Measurements from ENCODE around the gene GSPT1. TPM values are rescaled to one million over a fixed set of nuclear protein-coding genes. Genes with fewer than 3 reads are reported as not detected.

Gene GSPT1
- total RNA-seq, 1 experiment from 2014 or later, result 161 TPM

- DNase-seq (ENCODE audit: low spot score), result peak; percentile 54
Observed at GRCh38 chr16:11913425-11914079, 2.2 kb downstream of the GSPT1 start.

DNA sequence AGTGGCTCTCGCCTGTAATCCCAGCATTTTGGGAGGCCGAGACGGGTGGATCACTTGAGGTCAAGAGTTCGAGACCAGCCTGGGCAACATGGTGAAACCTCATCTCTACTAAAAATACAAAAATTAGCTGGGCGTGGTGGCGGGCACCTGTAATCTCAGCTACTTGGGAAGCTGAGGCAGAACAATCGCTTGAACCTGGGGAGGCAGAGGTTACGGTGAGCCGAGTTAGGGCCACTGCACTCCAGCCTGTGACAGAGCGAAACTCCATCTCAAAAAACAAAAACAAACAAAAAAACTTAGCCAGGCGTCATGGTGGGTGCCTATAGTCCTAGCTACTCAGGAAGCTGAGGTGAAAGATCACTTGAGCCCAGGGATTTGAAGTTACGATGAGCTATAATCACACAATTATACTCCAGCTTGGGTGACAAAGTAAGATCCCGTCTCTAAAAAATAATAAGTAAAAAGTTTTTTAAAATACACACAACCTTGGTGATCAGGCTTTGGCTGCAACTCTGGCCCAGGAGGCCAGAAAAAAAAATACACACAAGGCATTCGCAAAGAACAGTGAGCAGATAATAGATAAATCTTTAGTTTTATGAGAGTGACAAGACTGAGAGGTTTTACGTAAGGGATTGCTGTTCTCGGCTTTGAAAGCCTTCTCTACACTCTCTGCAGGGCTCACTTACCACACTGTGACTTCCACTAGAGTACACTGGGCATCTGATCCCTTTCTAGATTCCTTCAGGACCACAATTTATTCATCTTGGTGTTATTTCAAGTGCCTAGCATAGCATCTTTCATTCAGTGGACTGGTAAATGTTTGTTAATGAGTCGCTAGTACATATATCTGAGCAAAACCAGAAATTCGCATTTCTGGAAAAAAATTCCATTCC lies 5.9 kb downstream of the GSPT1 start:
- DNase-seq (ENCODE audit: low spot score), result no peak

DNA sequence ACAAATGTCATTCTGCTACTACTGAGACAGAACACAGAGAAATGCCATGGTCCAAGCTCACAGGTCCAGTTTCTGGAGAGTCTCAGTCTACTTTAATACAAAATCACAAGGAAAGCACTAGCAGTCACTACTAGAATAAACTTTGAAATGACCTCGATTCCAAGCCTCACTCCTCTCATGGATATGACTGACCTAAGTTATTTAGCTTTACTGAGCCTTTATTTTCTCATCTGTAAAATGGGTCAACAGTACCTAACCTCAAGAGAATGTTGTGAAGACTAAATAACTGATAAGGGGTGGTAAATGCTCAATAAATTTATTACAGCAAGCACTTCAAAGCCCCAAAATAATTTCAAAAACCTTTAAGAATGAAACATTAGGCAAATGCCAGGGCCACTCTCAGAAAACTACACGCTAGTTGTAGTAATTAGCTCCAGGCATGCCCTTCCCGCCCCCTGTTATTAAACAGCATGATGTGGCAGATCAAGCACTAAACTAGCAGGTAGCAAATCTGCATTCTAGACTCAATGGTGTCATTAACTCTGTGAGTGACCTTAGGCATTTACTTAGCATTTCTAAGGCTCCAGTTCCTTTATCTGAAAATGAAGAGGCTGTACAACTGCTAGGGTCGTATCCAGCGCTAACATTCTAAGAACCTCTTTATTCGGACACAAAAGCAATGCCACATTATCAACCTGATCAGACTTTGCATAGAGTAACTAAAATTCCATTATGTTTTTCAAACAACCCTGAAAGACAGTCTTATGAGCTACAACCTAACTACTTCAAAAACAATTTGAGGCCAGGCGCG lies 8.4 kb downstream of the GSPT1 start:
- DNase-seq (ENCODE audit: low spot score), result no peak

- no peak for DNase-seq (ENCODE audit: low spot score)
Observed at GRCh38 chr16:11903906-11904305, 11.8 kb downstream of the GSPT1 start.

- DNase-seq (ENCODE audit: low spot score), result peak; percentile 37
Observed at GRCh38 chr16:11901091-11901490, 14.7 kb downstream of the GSPT1 start.

- peak; percentile 68 for DNase-seq (ENCODE audit: low spot score)
Observed at GRCh38 chr16:11896486-11897176, 19.1 kb downstream of the GSPT1 start.

DNA sequence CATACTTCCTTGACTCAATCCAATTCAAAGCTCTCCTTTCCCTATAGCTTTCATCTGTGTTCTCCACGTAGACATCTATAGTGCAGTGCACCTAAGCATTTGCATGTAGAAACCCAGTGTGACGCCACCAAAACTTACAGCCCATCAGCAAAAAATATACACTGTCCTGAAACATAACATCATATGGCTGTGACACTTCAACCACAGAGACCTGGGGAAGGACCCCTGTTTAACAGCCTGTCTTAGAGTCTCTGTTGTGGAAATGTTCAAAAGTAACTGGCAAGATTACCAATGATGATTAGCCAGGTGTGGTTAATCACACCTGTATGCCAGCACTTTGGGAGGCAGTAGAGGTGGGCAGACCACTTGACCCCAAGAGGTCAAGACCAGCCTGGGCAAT lies 22.2 kb downstream of the GSPT1 start:
- DNase-seq (ENCODE audit: low spot score), result no peak

GRCh38 chr16:11892761-11893160 lies 23.0 kb downstream of the GSPT1 start:
- DNase-seq (ENCODE audit: low spot score), result no peak

DNA sequence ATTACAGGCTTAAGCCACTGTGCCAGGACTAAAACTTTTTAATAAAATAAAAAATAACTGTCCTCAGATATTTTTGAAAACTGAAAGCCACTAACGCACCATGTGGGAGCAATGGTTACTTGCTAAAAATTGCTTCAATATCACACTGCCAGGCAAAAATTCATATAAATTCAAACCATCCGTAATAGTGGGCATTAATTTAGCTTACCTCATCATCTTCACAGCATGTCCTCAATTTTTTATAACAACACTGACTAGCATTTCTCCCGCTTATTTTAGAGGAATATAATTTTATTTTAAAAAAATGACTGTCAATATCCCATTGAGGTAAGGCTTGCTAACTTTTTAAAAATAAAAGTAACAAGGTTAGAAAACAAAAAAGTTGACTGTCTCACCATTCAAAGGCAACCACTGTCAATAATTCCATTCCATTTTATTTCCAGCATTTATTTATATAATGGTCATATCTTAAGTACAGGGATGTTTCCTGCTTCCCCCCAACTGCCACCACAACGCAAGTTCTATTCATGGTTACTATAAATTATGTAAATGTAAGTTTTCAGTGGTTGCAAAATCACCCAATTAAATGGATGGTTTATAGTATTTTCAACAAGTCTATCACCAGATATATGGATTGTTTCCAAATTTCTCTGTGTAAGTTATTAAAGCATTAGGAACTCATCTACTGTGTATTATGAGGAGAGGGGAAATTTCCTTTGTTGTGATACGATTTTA lies 25.4 kb downstream of the GSPT1 start:
- no peak for DNase-seq (ENCODE audit: low spot score)

GRCh38 chr16:11886881-11887280 lies 28.9 kb downstream of the GSPT1 start:
- no peak for DNase-seq (ENCODE audit: low spot score)

- no peak for DNase-seq (ENCODE audit: low spot score)
Observed at GRCh38 chr16:11884035-11884434, 31.7 kb downstream of the GSPT1 start.

GRCh38 chr16:11880007-11880406 lies 35.7 kb downstream of the GSPT1 start:
- DNase-seq (ENCODE audit: low spot score), result no peak

- DNase-seq (ENCODE audit: low spot score), result no peak
Observed at GRCh38 chr16:11877374-11877773, 38.4 kb downstream of the GSPT1 start.

DNA sequence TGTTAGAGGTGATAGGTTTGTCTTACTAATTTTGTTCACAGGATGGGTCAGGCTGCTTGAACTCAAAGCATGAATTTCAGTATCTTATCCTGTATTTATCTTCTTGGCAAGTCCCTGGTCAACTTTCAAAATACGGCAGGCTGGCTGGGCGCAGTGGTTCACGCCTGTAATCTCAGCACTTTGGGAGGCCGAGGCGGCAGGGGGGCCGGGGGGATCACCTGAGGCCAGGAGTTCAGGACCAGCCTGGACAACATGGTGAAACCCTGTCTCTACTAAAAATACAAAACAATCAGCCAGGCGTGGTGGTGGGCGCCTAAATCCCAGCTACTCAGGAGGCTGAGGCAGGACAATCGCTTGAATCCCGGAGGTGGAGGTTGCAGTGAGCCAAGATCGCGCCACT lies 39.5 kb downstream of the GSPT1 start:
- DNase-seq (ENCODE audit: low spot score), result no peak

GRCh38 chr16:11875721-11876120 lies 40.0 kb downstream of the GSPT1 start:
- DNase-seq (ENCODE audit: low spot score), result no peak

DNA sequence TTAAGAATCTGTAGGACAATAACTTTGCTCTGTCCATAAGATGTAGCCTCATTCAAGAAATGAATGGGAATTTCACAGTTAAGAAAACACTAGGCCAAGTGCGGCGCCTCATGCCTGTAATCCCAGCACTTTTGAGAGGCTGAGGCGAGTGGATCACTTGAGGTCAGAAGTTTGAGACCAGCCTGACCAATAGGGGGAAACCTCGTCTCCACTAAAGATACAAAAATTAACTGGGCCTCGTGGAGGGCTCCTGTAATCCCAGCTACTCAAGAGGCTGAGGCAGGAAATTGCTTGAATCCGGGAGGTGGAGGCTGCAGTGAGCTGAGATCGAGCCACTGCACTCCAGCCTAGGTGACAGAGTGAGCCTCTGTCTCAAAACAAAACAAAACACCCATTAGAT lies 44.6 kb downstream of the GSPT1 start:
- DNase-seq (ENCODE audit: low spot score), result peak; percentile 25

DNA sequence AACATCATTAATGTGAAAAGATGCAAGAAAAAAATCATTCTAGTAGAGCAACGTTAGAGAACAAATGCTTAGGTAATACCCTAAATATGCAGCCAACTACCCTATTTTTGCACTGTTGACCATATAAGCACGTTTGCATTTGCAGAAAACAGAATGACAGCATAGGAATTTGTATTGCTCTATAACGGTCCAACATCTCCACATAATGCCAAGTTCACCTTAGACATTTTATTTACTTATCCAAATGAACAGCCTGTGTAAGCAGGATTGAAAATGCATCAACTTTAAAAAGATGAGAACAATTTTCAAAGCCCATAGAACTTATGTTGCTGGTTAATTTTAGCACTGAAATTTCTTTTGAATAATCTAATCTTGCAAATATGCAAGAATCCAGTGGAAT lies 45.4 kb downstream of the GSPT1 start:
- DNase-seq (ENCODE audit: low spot score), result no peak

DNA sequence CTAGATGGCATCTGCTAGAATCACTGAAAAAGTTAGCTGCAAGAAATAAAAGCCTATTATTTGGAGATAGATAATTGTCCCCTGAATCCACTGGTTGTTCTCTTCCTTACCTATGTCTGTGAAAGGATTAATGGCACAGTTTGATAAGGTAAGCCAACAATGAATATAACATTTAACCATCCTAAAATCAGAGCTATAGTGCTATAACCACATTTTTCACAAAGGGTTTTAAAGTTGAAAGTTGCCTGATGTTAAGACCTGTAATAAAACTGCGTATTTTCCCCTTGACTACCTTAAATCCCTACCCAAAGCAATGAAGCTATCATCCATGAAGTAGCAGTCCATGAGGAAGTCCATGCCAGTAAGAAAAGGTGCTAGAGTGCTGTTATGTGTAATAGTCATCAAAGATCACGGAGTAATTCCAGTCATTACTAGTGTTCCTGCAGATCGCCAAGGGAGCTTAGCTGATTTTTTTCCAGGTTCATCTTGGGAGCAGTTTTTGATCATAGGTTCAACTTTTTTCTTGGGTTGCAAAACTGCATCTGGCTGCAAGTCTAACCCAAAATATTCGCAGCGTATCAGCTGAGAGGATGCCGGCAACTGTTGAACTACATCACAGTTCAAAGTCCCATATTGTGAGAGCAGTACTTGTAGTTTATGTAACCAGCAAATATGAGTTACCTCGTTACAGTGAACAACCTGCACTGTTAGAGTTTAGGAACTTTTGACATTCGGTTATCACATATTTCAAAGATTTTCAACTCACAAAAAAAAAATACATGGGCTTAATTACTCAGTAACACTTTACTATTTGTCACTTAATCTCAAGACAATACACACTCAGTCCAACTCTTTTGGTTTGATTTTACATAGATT lies 46.2 kb downstream of the GSPT1 start:
- DNase-seq (ENCODE audit: low spot score), result no peak

GRCh38 chr16:11868412-11868980 lies 47.3 kb downstream of the GSPT1 start:
- no peak for DNase-seq (ENCODE audit: low spot score)

GRCh38 chr16:11862489-11862888 lies 53.3 kb downstream of the GSPT1 start:
- DNase-seq (ENCODE audit: low spot score), result no peak
